ENCODE measurements around the gene CACNA1S.

DNA sequence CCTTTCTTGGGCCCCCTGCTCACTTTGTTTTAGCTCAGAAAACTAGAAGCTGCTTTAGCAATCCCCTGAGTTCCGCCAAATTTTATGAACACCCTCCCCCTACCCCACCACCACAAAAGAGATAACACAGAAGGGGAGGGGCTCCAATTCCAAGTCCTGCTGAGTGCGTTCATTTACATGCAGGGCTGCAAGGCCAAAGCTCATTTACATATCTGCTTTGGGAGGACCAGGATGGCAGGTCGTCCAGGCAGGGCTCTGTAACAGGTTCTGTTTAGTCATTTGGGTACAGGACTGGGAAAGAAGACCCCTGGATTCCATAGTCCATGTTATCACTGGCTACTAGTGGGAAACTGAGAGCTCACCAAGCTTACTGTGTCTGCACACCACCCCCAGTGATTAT lies 52.8 kb downstream of the CACNA1S start:
- TF ChIP-seq, protein P1, sequence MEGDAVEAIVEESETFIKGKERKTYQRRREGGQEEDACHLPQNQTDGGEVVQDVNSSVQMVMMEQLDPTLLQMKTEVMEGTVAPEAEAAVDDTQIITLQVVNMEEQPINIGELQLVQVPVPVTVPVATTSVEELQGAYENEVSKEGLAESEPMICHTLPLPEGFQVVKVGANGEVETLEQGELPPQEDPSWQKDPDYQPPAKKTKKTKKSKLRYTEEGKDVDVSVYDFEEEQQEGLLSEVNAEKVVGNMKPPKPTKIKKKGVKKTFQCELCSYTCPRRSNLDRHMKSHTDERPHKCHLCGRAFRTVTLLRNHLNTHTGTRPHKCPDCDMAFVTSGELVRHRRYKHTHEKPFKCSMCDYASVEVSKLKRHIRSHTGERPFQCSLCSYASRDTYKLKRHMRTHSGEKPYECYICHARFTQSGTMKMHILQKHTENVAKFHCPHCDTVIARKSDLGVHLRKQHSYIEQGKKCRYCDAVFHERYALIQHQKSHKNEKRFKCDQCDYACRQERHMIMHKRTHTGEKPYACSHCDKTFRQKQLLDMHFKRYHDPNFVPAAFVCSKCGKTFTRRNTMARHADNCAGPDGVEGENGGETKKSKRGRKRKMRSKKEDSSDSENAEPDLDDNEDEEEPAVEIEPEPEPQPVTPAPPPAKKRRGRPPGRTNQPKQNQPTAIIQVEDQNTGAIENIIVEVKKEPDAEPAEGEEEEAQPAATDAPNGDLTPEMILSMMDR (IDR thresholded peaks at IDR 0.05), result no peak
- TF ChIP-seq, protein P2, sequence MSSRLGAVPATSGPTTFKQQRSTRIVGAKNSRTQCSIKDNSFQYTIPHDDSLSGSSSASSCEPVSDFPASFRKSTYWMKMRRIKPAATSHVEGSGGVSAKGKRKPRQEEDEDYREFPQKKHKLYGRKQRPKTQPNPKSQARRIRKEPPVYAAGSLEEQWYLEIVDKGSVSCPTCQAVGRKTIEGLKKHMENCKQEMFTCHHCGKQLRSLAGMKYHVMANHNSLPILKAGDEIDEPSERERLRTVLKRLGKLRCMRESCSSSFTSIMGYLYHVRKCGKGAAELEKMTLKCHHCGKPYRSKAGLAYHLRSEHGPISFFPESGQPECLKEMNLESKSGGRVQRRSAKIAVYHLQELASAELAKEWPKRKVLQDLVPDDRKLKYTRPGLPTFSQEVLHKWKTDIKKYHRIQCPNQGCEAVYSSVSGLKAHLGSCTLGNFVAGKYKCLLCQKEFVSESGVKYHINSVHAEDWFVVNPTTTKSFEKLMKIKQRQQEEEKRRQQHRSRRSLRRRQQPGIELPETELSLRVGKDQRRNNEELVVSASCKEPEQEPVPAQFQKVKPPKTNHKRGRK (CRISPR knock-in tag; IDR thresholded peaks at IDR 0.05; ENCODE audit: borderline replicate concordance), result no peak
- TF ChIP-seq SMAD3 (CRISPR knock-in tag; IDR thresholded peaks at IDR 0.05; ENCODE audit: borderline replicate concordance) (no peak), TEAD4 (CRISPR knock-in tag; IDR thresholded peaks at IDR 0.05) (no peak), ZNF416 (CRISPR knock-in tag; IDR thresholded peaks at IDR 0.05) (no peak)
- TF ChIP-seq, protein P3, sequence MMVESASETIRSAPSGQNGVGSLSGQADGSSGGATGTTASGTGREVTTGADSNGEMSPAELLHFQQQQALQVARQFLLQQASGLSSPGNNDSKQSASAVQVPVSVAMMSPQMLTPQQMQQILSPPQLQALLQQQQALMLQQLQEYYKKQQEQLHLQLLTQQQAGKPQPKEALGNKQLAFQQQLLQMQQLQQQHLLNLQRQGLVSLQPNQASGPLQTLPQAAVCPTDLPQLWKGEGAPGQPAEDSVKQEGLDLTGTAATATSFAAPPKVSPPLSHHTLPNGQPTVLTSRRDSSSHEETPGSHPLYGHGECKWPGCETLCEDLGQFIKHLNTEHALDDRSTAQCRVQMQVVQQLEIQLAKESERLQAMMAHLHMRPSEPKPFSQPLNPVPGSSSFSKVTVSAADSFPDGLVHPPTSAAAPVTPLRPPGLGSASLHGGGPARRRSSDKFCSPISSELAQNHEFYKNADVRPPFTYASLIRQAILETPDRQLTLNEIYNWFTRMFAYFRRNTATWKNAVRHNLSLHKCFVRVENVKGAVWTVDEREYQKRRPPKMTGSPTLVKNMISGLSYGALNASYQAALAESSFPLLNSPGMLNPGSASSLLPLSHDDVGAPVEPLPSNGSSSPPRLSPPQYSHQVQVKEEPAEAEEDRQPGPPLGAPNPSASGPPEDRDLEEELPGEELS (CRISPR knock-in tag; IDR thresholded peaks at IDR 0.05), result no peak
- TF ChIP-seq, protein P4, sequence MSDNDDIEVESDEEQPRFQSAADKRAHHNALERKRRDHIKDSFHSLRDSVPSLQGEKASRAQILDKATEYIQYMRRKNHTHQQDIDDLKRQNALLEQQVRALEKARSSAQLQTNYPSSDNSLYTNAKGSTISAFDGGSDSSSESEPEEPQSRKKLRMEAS (CRISPR knock-in tag; IDR thresholded peaks at IDR 0.05), result no peak

Data from WTC11 (cell line).